ENCODE measurements around the gene CCDC57.

DNA sequence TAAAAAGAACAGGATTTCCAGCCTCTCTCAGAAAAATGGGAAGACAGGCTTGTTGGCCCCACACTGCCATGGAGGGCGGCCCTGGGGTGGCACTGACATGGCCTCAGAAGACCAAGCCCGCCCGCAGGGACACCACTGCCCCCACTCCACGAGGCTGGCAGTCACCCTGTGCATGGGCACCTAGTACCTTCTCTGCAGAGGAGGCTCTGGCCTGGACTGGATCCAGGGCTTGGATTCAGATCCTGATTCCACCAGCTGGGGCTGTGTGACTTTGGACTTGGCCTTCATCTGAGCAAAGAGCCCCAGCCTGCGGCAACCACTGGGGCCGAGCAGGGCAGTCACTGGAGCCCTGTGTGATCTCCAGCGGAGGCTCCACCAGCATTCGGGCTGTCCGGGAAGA, 97.8 kb downstream of the CCDC57 start:
- TF ChIP-seq, protein P1, sequence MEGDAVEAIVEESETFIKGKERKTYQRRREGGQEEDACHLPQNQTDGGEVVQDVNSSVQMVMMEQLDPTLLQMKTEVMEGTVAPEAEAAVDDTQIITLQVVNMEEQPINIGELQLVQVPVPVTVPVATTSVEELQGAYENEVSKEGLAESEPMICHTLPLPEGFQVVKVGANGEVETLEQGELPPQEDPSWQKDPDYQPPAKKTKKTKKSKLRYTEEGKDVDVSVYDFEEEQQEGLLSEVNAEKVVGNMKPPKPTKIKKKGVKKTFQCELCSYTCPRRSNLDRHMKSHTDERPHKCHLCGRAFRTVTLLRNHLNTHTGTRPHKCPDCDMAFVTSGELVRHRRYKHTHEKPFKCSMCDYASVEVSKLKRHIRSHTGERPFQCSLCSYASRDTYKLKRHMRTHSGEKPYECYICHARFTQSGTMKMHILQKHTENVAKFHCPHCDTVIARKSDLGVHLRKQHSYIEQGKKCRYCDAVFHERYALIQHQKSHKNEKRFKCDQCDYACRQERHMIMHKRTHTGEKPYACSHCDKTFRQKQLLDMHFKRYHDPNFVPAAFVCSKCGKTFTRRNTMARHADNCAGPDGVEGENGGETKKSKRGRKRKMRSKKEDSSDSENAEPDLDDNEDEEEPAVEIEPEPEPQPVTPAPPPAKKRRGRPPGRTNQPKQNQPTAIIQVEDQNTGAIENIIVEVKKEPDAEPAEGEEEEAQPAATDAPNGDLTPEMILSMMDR (conservative IDR thresholded peaks at IDR 0.05; ENCODE audit: low read depth, low read length) = no peak
- no peak for TF ChIP-seq EZH2phosphoT487 (IDR thresholded peaks at IDR 0.05; ENCODE audit: borderline replicate concordance, low read length)
